Tibial nerve (tissue), 3 donors: Measurements from ENCODE around the gene TGFA.

Experiments used
- CTCF ChIP-seq, 5 experiments: fragments of 200-600 bp in 3 of 5; fragments of 450-650 bp in 2 of 5; sonication (generic) in 3 of 5; IDR thresholded peaks; one replicate each; pipeline ENCODE4 v1.5.1; 2016 to 2019; ENCODE audit warnings: antibody characterized with exemption in 5 of 5, mild to moderate bottlenecking in 3 of 5, moderate library complexity in 2 of 5
- POLR2A ChIP-seq, 2 donors: fragments of 450-650 bp; IDR thresholded peaks; one replicate each; pipeline ENCODE4 v1.6.1; 2017; ENCODE audit warnings: antibody characterized with exemption in 2 of 2, mild to moderate bottlenecking in 2 of 2, moderate library complexity in 2 of 2

DNA sequence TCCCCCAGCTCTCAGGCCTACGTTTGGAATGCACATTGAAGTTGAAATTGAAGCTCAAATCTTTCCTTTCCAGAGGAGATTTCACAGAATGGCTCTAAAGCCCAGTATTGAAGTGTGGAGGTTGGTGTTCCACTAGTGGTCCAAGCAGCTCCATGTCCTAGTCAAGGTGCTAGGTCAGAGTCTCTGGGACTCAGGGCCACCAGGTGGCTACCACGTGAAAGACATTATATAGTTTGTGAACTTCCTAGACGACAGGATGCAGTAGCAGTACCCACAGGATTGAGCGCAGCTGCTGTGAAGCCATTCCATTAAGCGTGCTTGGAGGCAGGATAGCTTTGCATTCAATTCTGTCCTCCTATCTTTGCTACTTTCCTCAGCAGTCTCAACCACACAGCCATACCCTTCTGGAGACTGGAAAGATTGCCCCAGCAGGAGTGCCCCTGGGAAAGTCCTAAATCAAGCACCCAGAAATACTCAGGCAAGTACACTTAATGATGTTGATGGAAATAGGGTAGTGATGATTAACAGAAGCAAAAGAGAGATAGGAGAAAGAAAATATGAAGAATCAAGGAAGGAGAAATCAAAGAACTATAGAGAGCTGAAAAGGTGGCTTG lies 4.7 kb upstream of the TGFA start:
- TF ChIP-seq CTCF (IDR thresholded peaks at IDR 0.05) (no peak), POLR2A (IDR thresholded peaks at IDR 0.05) (no peak)
